Large intestine (tissue), 3 donors: ENCODE results near the gene MYO7B. TPM values are rescaled to one million over a fixed set of nuclear protein-coding genes. Genes with fewer than 3 reads are reported as not detected.

Experiments
- DNase-seq, 2 donors: peaks; one replicate each; pipeline versions ENCODE4 v3.0.0 to v3.0.0-alpha.2; 2013
- H3K27ac ChIP-seq: one replicate; pipeline ENCODE4 v1.5.1; 2013; ENCODE audit warnings: low read length
- H3K27me3 ChIP-seq: 2 replicates; pipeline ENCODE4 v1.6.1; 2013; ENCODE audit warnings: low read length; ENCODE audit not compliant: control insufficient read depth, insufficient read depth
- H3K36me3 ChIP-seq: 2 replicates; pipeline ENCODE4 v1.6.1; 2013; ENCODE audit warnings: low read length; ENCODE audit not compliant: control insufficient read depth, insufficient read depth
- H3K4me1 ChIP-seq: one replicate; pipeline ENCODE4 v1.6.1; 2013; ENCODE audit warnings: low read length; ENCODE audit not compliant: control insufficient read depth, insufficient read depth
- H3K4me3 ChIP-seq: one replicate; pipeline ENCODE4 v1.5.1; 2013; ENCODE audit warnings: low read length
- H3K9me3 ChIP-seq: one replicate; pipeline ENCODE4 v1.6.1; 2013; ENCODE audit warnings: mild to moderate bottlenecking, low read depth, low read length, moderate library complexity; ENCODE audit not compliant: control insufficient read depth
- WGBS: methylation state at CpG from one replicate; pipeline ENCODE4 v1.1.5; 2013; ENCODE audit warnings: low lambda C conversion rate; ENCODE audit not compliant: insufficient coverage; 5-methylcytosine and 5-hydroxymethylcytosine counted together
- polyA plus RNA-seq: library from polyadenylated mRNA; unstranded; fragments of 120-200 nt; gene quantifications from one replicate; pipeline ENCODE4 v1.2.1, GENCODE V29; 2013

Gene MYO7B
- polyA plus RNA-seq, 1 donor: 254 TPM

DNA sequence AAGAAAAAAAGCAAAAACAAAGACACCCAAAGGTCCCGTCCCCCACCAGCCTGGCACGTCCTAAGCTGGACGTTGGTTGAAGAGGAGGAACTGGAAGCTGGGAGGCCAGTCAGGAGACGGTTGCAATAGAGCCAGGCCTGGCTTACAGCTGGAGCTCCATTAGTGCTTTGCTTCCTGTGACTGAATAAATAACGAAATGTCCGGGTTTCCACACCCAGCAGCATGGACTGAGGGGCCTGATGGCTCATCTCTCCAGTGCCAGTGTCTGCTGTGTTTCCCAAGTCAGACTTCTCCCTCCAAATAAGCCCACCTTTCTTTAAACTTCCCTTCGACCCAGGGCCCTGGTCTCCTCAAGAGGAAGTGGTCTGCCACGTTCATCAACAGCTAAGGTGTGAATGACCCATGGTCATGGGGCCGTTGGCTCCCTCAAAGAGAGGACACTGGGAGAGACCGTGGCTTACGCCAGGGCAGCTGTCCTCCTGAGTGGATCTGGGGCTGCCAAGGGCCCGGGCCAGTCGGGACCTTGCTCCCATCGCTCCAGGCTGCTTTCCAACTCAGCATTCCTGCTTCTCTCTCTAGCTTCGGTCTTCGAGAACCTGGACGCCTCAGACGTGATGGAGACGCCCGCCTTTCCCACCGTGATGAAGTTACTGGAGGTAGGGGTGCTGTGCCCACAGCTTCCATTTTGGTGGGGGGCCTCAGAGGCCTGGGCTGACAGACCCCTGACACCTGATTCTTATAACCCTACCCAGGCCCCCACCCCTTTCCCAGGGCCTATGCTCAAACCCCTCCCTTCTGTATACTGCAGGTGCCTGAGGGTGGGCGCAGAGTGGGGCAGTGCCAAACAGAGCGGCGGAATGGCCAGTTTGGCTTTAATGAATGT is 44.9 kb downstream of the MYO7B start:
- peaks cover 79% of the 10 kb centered on the region for H3K36me3 ChIP-seq

DNA sequence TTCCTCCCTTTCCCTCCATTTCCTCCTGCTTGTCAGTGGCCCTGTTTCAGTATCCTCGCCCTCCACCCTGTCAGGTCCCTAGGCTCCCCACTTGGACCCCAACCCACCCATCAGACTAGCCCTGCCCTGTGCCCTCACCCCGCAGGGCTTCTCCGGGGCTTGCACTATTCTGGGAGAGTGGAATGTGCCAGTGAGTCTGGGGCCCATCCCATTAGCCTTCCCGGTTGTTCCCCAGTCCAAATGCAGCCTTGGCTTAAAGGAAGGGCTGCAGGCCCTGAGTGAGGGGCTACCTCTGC is 45.5 kb downstream of the MYO7B start:
- Histone ChIP-seq H3K36me3 (peaks cover 78% of the 10 kb centered on the region), H3K4me3 (no peak overlapping the region), H3K27ac (no peak overlapping the region), H3K4me1 (no peaks in the 10 kb centered on the region), H3K27me3 (no peaks in the 10 kb centered on the region), H3K9me3 (no peaks in the 10 kb centered on the region)
- no peak for DNase-seq
- WGBS: no CpG with 5 or more reads among the region's 4 CpGs

More for the DNA sequence above, 44.9 kb downstream of the MYO7B start:
- H3K9me3 ChIP-seq: no peaks in the 10 kb centered on the region
- no peaks in the 10 kb centered on the region for H3K27me3 ChIP-seq
- no peak overlapping the region for H3K27ac ChIP-seq
- 80% methylated on average over 1 of the region's 24 CpGs for WGBS
- DNase-seq: no peak
- no peak overlapping the region for H3K4me3 ChIP-seq
- no peaks in the 10 kb centered on the region for H3K4me1 ChIP-seq

DNA sequence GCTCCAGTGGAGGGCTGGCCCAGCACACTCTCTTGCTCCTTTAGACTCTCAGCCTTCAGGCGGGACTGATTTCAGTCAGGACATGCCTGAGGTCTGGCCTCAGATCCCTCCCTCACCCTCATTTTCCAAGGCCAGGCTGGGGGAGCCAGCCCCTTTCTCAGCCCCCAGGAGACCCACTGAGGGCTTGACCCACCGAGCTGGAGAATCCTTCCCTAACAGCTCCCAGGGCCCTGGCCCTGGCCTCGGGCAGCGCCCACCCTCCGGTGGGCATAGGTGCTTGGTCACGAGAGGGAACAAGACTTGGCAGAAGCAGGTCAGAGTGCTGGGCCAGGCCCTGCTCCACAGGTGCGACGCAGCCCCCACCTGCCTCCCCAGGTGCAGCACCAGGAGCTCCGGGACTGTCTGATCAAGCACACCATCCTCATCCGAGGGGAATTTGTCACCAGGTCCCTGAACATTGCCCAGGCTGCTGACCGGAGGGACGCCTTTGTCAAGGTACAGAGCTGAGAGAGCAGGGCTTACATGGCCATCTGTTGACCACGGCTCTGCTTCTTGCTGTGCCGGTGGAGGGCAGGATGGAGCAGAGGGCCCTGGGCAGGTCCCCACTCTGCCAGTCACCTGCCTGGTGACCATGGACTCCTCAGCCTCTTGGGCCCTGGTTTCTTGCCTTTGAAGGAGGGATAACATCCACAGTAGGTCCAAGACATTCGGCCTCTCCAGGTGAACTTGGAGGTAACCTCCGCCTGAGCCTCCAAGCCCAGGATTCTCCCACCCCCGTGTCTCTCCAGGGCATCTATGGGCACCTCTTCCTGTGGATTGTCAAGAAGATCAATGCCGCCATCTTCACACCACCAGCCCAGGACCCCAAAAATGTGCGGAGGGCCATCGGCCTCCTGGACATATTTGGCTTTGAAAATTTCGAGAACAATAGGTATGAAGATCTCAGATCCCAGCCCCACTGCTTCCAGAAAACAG is 46.3 kb downstream of the MYO7B start:
- WGBS: no CpG with 5 or more reads among the region's 21 CpGs
- Histone ChIP-seq H3K4me3 (no peak overlapping the region), H3K27ac (no peak overlapping the region), H3K36me3 (peaks cover 74% of the 10 kb centered on the region), H3K27me3 (no peaks in the 10 kb centered on the region), H3K4me1 (no peaks in the 10 kb centered on the region), H3K9me3 (no peaks in the 10 kb centered on the region)
- DNase-seq: no peak

DNA sequence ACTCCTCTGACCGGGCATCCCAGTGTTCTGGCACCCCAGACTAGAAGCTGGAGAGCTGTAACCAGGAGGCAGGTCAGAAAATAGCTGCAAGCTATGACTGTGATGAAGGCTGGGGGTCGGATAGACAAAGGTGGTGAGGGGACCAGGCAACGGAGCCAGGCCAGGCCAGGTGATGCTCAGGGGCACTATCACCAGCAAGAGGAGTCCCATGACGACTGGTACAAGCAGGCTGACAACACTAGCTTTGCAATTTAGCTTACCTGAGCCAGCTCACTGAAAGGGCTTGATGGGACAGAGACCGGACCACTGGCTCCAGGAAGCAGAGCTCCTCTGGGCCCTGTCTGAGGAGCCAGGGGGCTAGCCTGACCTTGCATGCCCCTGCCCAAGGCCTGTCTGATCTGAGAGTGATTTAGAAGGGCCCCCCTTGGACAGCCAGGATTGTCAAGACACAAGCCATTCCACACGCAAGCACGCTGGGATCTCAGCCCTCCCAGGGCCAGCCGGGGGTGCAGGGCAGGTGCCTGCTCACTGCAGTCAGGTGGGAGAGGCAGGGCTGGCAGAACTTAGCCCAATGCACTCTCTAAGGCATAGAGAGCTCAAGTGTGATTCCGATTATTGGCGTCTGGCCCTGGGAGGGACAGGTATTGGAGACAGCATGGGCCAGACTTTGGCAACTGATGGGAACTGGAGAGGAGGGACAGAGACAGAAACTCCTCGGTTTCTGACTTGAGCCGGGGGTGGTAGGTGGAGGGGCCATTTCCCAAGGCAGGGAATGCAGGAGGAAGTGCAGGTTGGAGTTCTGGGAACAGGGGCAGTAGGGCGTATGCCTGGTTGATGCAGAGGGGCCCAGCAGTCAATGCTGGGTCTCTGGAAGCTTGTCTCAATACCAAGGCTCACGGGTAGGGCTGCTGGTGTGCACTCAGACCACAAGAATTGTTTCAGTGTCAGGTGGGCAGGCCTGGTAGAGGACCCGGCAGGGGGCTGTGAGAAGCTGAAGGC is 47.7 kb downstream of the MYO7B start:
- Histone ChIP-seq H3K27ac (no peak overlapping the region), H3K36me3 (peaks cover 76% of the 10 kb centered on the region), H3K4me3 (no peak overlapping the region), H3K9me3 (no peaks in the 10 kb centered on the region), H3K4me1 (no peaks in the 10 kb centered on the region), H3K27me3 (no peaks in the 10 kb centered on the region)
- DNase-seq: no peak
- WGBS: 80% methylated on average over 1 of the region's 15 CpGs

DNA sequence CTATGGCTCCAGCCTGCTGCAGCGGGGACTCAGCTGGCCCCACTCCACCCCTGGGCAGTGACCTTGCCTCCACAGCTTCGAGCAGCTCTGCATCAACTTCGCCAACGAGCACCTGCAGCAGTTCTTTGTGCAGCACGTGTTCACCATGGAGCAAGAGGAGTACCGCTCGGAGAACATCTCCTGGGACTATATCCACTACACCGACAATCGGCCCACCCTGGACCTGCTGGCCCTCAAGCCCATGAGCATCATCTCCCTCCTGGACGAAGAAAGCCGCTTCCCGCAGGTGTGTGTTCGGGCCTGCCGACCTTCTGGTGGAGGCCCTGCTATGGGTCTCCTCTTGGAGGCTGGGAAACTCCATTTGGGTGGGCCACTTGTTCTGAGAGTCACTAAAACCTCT is 48.6 kb downstream of the MYO7B start:
- Histone ChIP-seq H3K27ac (no peak overlapping the region), H3K36me3 (peaks cover 77% of the 10 kb centered on the region), H3K4me3 (no peak overlapping the region), H3K4me1 (no peaks in the 10 kb centered on the region), H3K9me3 (no peaks in the 10 kb centered on the region), H3K27me3 (no peaks in the 10 kb centered on the region)
- DNase-seq: no peak
- WGBS: no CpG with 5 or more reads among the region's 14 CpGs

DNA sequence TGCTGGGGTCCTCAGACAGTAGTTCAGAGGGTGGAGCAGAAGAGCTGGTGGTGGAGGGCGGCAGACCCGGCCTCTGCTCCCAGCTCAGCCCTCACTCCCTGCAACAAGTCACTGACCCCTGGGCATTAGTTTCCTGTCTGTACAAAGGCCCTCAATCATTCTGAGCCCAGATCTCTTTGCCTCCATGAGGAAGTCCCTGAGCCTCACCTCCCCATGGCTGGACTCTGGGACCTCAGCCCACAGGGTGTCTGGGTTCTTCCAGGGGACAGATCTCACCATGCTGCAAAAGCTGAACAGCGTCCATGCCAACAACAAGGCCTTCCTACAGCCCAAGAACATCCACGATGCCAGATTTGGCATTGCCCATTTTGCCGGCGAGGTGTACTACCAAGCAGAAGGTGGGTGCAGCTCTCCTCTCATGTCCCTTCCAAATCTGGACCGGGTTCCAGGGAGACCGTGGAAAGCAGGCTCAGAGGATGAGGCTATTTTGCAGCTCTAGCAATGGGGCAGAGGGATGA is 49.1 kb downstream of the MYO7B start:
- Histone ChIP-seq H3K4me3 (no peak overlapping the region), H3K27me3 (no peaks in the 10 kb centered on the region), H3K27ac (no peak overlapping the region), H3K9me3 (no peaks in the 10 kb centered on the region), H3K4me1 (no peaks in the 10 kb centered on the region), H3K36me3 (peaks cover 76% of the 10 kb centered on the region)
- DNase-seq: no peak
- WGBS: no CpG with 5 or more reads among the region's 8 CpGs

DNA sequence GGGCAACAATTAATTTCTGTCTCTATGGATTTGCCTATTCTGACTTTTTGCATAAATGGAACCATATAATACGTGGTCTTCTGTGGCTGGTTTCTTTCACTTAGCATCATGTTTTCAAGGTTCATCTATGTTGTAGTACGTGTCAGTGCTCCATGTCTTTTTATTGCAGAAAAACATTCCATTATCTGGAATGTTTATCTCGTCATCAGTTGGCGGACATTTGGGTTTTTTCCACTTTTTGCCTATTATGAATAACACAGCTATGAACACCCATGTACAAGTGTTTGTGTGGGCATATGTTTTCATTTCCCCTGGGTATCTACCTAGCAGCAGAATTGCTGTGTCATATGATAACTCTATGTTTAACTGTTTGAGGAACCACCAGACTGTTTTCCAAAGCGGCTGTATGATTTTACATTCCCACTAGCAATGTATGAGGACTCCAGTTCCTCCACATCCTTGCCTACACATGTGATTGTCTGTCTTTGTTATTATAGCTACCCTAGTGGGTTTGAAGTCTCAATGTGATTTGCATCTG is 49.9 kb downstream of the MYO7B start:
- no peak for DNase-seq
- 96% methylated on average over 5 of the region's 5 CpGs for WGBS
- Histone ChIP-seq H3K9me3 (no peaks in the 10 kb centered on the region), H3K27ac (no peak overlapping the region), H3K27me3 (no peaks in the 10 kb centered on the region), H3K4me1 (no peaks in the 10 kb centered on the region), H3K4me3 (no peak overlapping the region), H3K36me3 (peaks cover 76% of the 10 kb centered on the region)

DNA sequence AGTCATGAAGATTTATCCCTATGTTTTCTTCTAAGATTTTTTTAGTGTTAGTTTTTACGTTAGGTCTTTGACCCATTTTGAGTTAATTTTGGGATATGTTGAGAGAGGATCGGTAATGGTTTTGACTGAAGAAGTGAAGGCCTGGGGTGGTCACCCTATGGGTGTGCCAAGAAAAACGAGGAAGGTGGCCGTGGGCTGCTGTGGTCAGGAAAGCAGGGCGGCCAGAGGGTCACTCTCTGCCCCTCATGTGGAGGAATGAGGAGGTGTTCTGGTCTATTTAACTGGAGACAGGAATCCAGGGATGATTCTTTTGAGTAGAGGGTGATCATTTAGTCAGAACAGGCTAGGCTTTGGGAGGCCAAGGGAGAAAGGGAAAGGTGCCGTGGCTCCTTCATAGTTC is 50.7 kb downstream of the MYO7B start:
- Histone ChIP-seq H3K4me1 (no peaks in the 10 kb centered on the region), H3K27ac (no peak overlapping the region), H3K9me3 (no peaks in the 10 kb centered on the region), H3K36me3 (peaks cover 76% of the 10 kb centered on the region), H3K27me3 (no peaks in the 10 kb centered on the region), H3K4me3 (no peak overlapping the region)
- WGBS: no CpG with 5 or more reads among the region's 6 CpGs
- DNase-seq: no peak

DNA sequence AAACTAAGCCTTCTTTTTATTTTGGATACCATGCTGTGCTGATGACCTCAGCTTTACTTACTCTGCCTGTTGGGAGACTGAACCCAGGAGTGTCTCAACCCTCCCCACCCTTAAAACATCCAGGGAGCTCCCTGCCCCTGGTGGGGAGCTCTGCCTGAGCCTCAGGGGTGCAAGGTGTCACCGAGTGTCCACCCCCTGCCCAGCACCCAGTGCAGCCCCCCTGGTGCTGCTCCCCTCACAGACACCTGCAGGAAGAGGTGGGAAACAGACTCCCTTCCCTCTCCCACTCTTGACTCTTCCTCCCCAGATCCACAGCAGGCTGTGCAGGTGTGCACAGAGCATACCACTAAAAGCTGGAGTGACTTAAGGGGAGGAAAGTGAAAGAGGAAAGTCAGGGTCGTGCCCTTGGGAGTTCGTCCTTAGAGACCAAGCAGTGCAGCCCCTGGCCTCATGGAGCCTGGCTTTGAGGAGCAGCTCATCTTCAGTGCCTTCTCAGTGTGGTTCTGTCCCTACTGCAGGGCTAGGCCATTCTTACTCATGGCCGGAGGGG is 51.3 kb downstream of the MYO7B start:
- Histone ChIP-seq H3K36me3 (peaks cover 76% of the 10 kb centered on the region), H3K27ac (no peak overlapping the region), H3K27me3 (no peaks in the 10 kb centered on the region), H3K9me3 (no peaks in the 10 kb centered on the region), H3K4me1 (no peaks in the 10 kb centered on the region), H3K4me3 (no peak overlapping the region)
- DNase-seq: no peak
- no CpG with 5 or more reads among the region's 4 CpGs for WGBS
